Measurements from ENCODE around the gene KCNQ1. TPM values are rescaled to one million over a fixed set of nuclear protein-coding genes. Genes with fewer than 3 reads are reported as not detected.
A peak's percentile ranks its signal among the peaks of the same experiment; 100 is the strongest.

KCNQ1 gene
- polyA plus RNA-seq, 1 experiment: not detected

DNA sequence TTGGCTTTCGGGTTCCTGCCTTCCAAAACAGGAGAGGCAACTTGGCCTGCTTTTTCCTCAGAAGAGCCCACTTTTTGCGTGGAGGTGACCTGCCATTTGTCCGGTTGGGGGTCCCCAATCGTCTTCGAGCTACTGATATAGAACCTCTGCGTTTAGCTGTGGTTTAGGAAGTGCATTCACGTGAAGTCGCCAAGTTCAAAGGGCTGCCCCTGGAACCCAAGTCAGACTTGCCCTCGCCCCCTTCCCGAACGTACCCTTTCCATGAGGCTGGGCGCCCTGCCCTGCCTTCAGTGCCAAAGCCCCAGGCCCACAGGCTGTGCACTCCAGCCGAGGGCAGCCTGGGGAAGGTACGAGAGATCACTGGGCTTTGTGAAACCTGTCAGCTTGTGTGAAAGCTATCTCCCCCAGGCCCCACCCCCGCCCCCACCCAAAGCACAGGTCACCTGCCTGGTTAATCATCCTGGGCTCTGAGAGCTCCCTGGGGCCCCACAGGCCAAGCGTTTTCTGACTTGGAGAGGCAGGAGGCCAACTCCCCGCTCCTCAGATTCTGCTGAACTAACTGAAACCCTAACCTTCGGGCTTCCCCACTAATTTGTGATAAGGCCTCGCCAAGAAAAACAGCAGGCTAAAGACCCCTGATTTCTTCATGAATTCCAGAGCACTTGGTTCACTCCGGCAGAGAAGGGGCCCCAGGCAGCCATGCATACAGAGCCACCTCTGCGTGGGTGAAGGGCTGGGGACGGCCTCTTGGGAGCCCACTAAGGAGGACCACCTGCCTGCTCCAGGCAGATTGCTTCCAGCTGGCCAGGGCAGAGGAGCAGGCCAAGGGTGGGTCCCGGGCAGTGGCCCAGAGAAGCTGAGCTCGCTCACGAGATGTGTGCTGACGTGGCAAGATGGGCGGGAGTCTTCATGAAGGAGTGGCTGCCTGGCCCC is 280.8 kb downstream of the KCNQ1 start:
- Histone ChIP-seq H3K27ac (ENCODE audit: low read depth, low read length) (peak overlapping the region; percentile 31), H3K4me3 (ENCODE audit: low read depth, low read length) (no peak overlapping the region), H3K27me3 (ENCODE audit: control insufficient read depth, insufficient read depth, low read length) (peaks cover 52% of the 10 kb centered on the region), H3K9me3 (ENCODE audit: control insufficient read depth, insufficient read depth, low read length) (peaks cover 10% of the 10 kb centered on the region)
- peak; percentile 16 for DNase-seq (ENCODE audit: low read depth, low spot score)
- CTCF ChIA-PET: no interaction called here
- TF ChIP-seq, protein P1, sequence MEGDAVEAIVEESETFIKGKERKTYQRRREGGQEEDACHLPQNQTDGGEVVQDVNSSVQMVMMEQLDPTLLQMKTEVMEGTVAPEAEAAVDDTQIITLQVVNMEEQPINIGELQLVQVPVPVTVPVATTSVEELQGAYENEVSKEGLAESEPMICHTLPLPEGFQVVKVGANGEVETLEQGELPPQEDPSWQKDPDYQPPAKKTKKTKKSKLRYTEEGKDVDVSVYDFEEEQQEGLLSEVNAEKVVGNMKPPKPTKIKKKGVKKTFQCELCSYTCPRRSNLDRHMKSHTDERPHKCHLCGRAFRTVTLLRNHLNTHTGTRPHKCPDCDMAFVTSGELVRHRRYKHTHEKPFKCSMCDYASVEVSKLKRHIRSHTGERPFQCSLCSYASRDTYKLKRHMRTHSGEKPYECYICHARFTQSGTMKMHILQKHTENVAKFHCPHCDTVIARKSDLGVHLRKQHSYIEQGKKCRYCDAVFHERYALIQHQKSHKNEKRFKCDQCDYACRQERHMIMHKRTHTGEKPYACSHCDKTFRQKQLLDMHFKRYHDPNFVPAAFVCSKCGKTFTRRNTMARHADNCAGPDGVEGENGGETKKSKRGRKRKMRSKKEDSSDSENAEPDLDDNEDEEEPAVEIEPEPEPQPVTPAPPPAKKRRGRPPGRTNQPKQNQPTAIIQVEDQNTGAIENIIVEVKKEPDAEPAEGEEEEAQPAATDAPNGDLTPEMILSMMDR (IDR thresholded peaks at IDR 0.05; ENCODE audit: low read depth, low read length): no peak
- POLR2A ChIA-PET: no interaction called here

DNA sequence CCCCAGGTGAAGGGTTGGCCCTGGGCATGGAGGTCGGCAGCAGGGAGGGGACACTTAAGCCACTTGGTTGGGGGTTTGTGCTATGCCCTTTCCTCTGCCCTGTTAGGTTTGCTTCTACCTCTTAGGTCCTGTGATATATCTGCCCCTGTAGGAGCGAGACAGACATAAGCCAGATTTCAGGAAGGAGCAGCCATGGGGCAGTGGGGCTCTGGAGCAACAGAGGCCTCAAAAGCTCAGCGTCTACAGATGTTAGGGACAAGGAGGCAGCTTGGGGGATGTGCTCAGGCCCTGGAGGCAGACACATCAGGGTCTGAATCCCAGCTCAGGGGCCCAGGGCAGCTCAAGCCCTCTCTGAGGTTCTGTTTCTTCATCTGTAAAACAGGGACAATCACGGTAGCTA is 282.2 kb downstream of the KCNQ1 start:
- Histone ChIP-seq H3K4me3 (ENCODE audit: low read depth, low read length) (no peak overlapping the region), H3K9me3 (ENCODE audit: control insufficient read depth, insufficient read depth, low read length) (peaks cover 10% of the 10 kb centered on the region), H3K27ac (ENCODE audit: low read depth, low read length) (no peak overlapping the region), H3K27me3 (ENCODE audit: control insufficient read depth, insufficient read depth, low read length) (peaks cover 45% of the 10 kb centered on the region)
- POLR2A ChIA-PET: interaction anchor here (0.7 kb wide), 1 partner anchor 202 kb away, joined by 3 read pairs; the partner anchor contains the start of gene PHLDA2
- no peak for DNase-seq (ENCODE audit: low read depth, low spot score)
- CTCF ChIA-PET: no interaction called here
- TF ChIP-seq, protein P1 (IDR thresholded peaks at IDR 0.05; ENCODE audit: low read depth, low read length): no peak

DNA sequence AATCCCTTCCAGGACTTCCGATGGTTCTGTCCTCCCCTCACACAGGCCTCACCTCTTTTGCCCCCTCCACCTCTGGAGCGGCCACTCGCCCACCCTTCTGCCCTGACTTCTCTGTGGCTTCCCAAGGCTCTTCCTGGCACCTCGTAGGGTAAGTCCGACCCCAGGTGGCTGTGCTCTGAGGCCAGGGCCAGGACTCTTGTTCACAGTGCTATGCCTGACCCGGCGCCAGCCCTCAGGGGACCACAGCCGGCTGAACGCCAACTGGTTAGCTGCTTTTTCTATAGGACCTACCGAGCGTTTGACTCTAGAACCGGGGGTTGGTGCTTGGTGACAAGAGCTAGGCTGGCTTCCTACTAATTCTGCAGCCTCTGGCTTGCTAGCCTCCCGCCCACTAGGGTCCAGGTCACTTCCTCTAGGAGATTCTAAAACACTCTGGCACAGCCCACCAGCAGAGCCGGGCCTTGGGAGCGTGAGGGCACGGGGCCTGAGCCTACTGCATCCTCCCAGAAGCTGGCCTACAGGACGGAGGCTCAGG is 283.4 kb downstream of the KCNQ1 start:
- TF ChIP-seq, protein P1 (IDR thresholded peaks at IDR 0.05; ENCODE audit: low read depth, low read length): no peak
- Histone ChIP-seq H3K9me3 (ENCODE audit: control insufficient read depth, insufficient read depth, low read length) (peaks cover 10% of the 10 kb centered on the region), H3K27me3 (ENCODE audit: control insufficient read depth, insufficient read depth, low read length) (peaks cover 39% of the 10 kb centered on the region), H3K4me3 (ENCODE audit: low read depth, low read length) (no peak overlapping the region), H3K27ac (ENCODE audit: low read depth, low read length) (no peak overlapping the region)
- ChIA-PET CTCF (no interaction called here), POLR2A (no interaction called here)
- no peak for DNase-seq (ENCODE audit: low read depth, low spot score)

DNA sequence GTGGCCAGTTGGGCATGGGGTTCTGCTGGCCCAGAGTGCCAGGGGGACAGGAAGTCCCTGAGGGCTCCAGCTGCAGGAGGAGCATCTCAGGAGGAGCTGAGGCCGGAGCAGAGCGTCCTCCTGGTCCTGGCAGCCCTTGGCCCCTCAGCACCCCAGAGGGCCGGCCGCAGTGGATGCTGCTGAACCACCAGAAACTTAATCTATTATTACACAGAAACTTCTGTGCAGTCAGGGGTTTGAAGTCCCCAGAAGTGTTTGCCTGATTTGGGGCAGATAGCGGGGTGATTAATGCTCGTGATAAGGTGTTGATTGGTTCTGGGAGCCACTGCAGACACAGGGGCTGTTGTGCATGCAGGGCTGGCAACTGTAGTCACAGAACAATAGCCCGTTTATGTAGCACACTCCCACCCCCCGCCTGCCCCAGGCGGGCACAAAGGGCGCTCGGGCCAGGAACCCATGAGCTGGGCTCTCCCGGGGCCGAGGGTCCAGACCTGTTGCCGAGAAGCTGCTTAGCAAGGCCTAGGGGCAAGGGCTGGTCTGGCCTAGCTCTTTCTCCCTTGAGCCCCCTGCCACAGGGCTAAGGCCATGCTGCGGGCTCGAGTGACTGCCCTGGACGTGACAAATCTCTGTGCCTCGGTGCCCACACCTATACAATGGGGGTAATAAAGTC is 284.0 kb downstream of the KCNQ1 start:
- Histone ChIP-seq H3K27me3 (ENCODE audit: control insufficient read depth, insufficient read depth, low read length) (peaks cover 39% of the 10 kb centered on the region), H3K27ac (ENCODE audit: low read depth, low read length) (no peak overlapping the region), H3K9me3 (ENCODE audit: control insufficient read depth, insufficient read depth, low read length) (peaks cover 10% of the 10 kb centered on the region), H3K4me3 (ENCODE audit: low read depth, low read length) (no peak overlapping the region)
- TF ChIP-seq, protein P1 (IDR thresholded peaks at IDR 0.05; ENCODE audit: low read depth, low read length): no peak
- CTCF ChIA-PET: no interaction called here
- DNase-seq (ENCODE audit: low read depth, low spot score): no peak
- POLR2A ChIA-PET: no interaction called here

All from AG04450 (cell line).